ENCODE data around the gene SDF2. TPM values are rescaled to one million over a fixed set of nuclear protein-coding genes. Genes with fewer than 3 reads are reported as not detected.

Gene SDF2
- total and polyA plus RNA-seq, 10 of the 15 experiments (the other 5 are each of a cell fraction or from before 2014, with no cell fraction given), result 29.8 to 81.0 (median 41.5) TPM

- TF ChIP-seq RUNX3 (IDR thresholded peaks at IDR 0.05; ENCODE audit: low read length), result peak; percentile 75
- no peak for TF ChIP-seq IRF3 (IDR thresholded peaks at IDR 0.05)
- TF ChIP-seq CTCF (IDR thresholded peaks at IDR 0.05 in 2 of 3, conservative IDR thresholded peaks at IDR 0.05 in 1 of 3; ENCODE audit: control insufficient read depth in 2 of 3, extremely low read depth in 1 of 3, insufficient read depth in 1 of 3, low read depth in 3 of 3, low read length in 3 of 3), result peak; percentile 37 to 59 (median 56)
- TF ChIP-seq RELB (IDR thresholded peaks at IDR 0.05; ENCODE audit: low read depth), result 0 out of 2 replicates have a peak, but pooled peaks have one; percentile 36
- 0 out of 2 replicates have a peak, but pooled peaks have one; percentile 28 for TF ChIP-seq CREB1 (IDR thresholded peaks at IDR 0.05; ENCODE audit: low read depth)
- TF ChIP-seq TCF12 (IDR thresholded peaks at IDR 0.05; ENCODE audit: low read depth, low read length), result peak; percentile 49; the same call in 1 of the 2 replicates
- TF ChIP-seq PAX8 (IDR thresholded peaks at IDR 0.05), result no peak
- 0 out of 2 replicates have a peak, but pooled peaks have one; percentile 16 for TF ChIP-seq RAD21 (IDR thresholded peaks at IDR 0.05; ENCODE audit: insufficient read depth, low read depth, low read length)
These were observed 17.5 kb downstream of the SDF2 start (continued) for GRCh38 chr17:28643983-28644786.

All from GM12878 (cell line).